Fibroblast of lung (primary cell): Measurements from ENCODE around the gene ZBTB26. TPM values are rescaled to one million over a fixed set of nuclear protein-coding genes. Genes with fewer than 3 reads are reported as not detected.

Experiments
- DNase-seq, 2 donors: peaks; one replicate each; pipeline versions ENCODE4 v3.0.0 to v3.0.0-alpha.2; 2010; ENCODE audit warnings: low read depth in 2 of 2
- H2AFZ ChIP-seq: 2 replicates; pipeline ENCODE4 v1.5.1; 2012; ENCODE audit warnings: low read length, control low read depth, inconsistent platforms
- H3K27ac ChIP-seq: 2 replicates; pipeline ENCODE4 v1.5.1; 2011; ENCODE audit warnings: low read length, control low read depth; ENCODE audit not compliant: insufficient read depth
- H3K27me3 ChIP-seq: 2 replicates; pipeline ENCODE4 v1.5.1; 2011; ENCODE audit warnings: mild to moderate bottlenecking, low read length; ENCODE audit not compliant: control insufficient read depth, insufficient read depth
- H3K36me3 ChIP-seq: 2 replicates; pipeline ENCODE4 v1.5.1; 2011; ENCODE audit warnings: low read length; ENCODE audit not compliant: control insufficient read depth, insufficient read depth
- H3K4me1 ChIP-seq: 2 replicates; pipeline ENCODE4 v1.5.1; 2011; ENCODE audit warnings: low read length; ENCODE audit not compliant: control insufficient read depth, insufficient read depth; ENCODE audit errors: extremely low read depth
- H3K4me2 ChIP-seq: 2 replicates; pipeline ENCODE4 v1.5.1; 2011; ENCODE audit warnings: low read length, control low read depth; ENCODE audit not compliant: insufficient read depth; ENCODE audit errors: extremely low read depth
- H3K4me3 ChIP-seq, 4 experiments: fragments of 200-600 bp in 1 of 4; sonication (generic) in 1 of 4; replicated peaks in 1 of 4; 2 replicates each; pipeline ENCODE4 v1.5.1; 2011 to 2016; ENCODE audit warnings: low read length in 4 of 4, low read depth in 3 of 4, mild to moderate bottlenecking in 3 of 4, control low read depth in 2 of 4, inconsistent platforms in 1 of 4, mixed read lengths in 1 of 4; ENCODE audit not compliant: insufficient read depth in 1 of 4; ENCODE audit errors: control extremely low read depth in 1 of 4
- H3K79me2 ChIP-seq: 2 replicates; pipeline ENCODE4 v1.5.1; 2012; ENCODE audit warnings: mild to moderate bottlenecking, low read length, inconsistent platforms; ENCODE audit not compliant: control insufficient read depth, insufficient read depth
- H3K9ac ChIP-seq: 2 replicates; pipeline ENCODE4 v1.5.1; 2011; ENCODE audit warnings: mild to moderate bottlenecking, low read length, control low read depth; ENCODE audit not compliant: insufficient read depth
- H3K9me3 ChIP-seq: 2 replicates; pipeline ENCODE4 v1.5.1; 2012; ENCODE audit warnings: low read depth, low read length; ENCODE audit not compliant: control insufficient read depth, insufficient read depth
- H4K20me1 ChIP-seq: 2 replicates; pipeline ENCODE4 v1.5.1; 2011; ENCODE audit warnings: low read length; ENCODE audit not compliant: control insufficient read depth, insufficient read depth; ENCODE audit errors: extremely low read depth
- EZH2 ChIP-seq: IDR thresholded peaks from 2 replicates; pipeline ENCODE4 v1.5.1; 2012; ENCODE audit warnings: low read length, control low read depth, mild to moderate bottlenecking; ENCODE audit errors: missing control alignments
- polyA plus RNA-seq, 2 donors: library from polyadenylated mRNA; depleted of rRNA in 1 of 2; stranded (reverse) in 1 of 2; unstranded in 1 of 2; fragments of >200 nt; gene quantifications; 2 replicates each; pipeline ENCODE4 v1.2.1, GENCODE V29; 2011 to 2012; ENCODE audit warnings: missing spikeins in 1 of 2
- total RNA-seq: library from RNA; depleted of rRNA; stranded (reverse); fragments of >200 nt; gene quantifications from 2 replicates; pipeline ENCODE4 v1.2.1, GENCODE V29; 2014
- TF ChIP-seq, protein P1 (sequence below), 2 donors: IDR thresholded peaks in 1 of 2; conservative IDR thresholded peaks in 1 of 2; 1 replicate in 1 of 2; 2 replicates in 1 of 2; pipeline ENCODE4 v1.5.1; 2011 to 2012; ENCODE audit warnings: low read length in 2 of 2, control low read depth in 1 of 2, inconsistent platforms in 1 of 2, low read depth in 1 of 2, mild to moderate bottlenecking in 1 of 2

Gene ZBTB26
- total and polyA plus RNA-seq, 2 donors (not counting 1 experiment from before 2014, with no cell fraction given) = 5.6 to 7.9 TPM

DNA sequence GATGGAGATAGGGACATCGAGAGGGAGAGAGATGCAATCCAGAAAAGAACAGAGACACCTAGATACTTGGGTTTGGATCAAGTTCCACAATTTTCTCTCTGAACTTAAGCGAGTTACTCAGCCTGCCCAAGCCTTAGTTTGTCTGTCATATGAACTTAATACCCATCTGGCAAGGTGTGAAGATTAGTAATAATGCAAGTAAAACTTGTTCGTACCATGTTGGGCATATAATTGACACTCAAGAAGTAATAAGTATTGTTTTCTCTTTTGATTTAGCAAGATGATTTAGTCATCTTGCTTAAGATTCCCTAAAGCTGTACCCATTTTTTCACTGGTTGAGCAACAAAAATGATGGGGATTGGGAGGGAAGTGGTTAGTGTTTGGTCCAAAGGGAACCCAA lies 17.0 kb upstream of the ZBTB26 start:
- peaks cover 3% of the 10 kb centered on the region for H4K20me1 ChIP-seq
- no peak overlapping the region for H3K4me3 ChIP-seq
- peaks cover 2% of the 10 kb centered on the region for H3K4me1 ChIP-seq
- H3K4me2 ChIP-seq = no peak overlapping the region
- H3K9ac ChIP-seq = no peak overlapping the region
- no peaks in the 10 kb centered on the region for H3K36me3 ChIP-seq
- no peaks in the 10 kb centered on the region for H3K9me3 ChIP-seq
- no peaks in the 10 kb centered on the region for H3K27me3 ChIP-seq
- DNase-seq = no peak
- H3K27ac ChIP-seq = no peak overlapping the region
- H3K79me2 ChIP-seq = peaks cover 70% of the 10 kb centered on the region
- TF ChIP-seq, protein P1, sequence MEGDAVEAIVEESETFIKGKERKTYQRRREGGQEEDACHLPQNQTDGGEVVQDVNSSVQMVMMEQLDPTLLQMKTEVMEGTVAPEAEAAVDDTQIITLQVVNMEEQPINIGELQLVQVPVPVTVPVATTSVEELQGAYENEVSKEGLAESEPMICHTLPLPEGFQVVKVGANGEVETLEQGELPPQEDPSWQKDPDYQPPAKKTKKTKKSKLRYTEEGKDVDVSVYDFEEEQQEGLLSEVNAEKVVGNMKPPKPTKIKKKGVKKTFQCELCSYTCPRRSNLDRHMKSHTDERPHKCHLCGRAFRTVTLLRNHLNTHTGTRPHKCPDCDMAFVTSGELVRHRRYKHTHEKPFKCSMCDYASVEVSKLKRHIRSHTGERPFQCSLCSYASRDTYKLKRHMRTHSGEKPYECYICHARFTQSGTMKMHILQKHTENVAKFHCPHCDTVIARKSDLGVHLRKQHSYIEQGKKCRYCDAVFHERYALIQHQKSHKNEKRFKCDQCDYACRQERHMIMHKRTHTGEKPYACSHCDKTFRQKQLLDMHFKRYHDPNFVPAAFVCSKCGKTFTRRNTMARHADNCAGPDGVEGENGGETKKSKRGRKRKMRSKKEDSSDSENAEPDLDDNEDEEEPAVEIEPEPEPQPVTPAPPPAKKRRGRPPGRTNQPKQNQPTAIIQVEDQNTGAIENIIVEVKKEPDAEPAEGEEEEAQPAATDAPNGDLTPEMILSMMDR (conservative IDR thresholded peaks at IDR 0.05 in 1 of 2, IDR thresholded peaks at IDR 0.05 in 1 of 2; ENCODE audit: low read depth in 1 of 2, low read length in 2 of 2) = no peak
- no peak for TF ChIP-seq EZH2
- H2AFZ ChIP-seq = no peak overlapping the region

DNA sequence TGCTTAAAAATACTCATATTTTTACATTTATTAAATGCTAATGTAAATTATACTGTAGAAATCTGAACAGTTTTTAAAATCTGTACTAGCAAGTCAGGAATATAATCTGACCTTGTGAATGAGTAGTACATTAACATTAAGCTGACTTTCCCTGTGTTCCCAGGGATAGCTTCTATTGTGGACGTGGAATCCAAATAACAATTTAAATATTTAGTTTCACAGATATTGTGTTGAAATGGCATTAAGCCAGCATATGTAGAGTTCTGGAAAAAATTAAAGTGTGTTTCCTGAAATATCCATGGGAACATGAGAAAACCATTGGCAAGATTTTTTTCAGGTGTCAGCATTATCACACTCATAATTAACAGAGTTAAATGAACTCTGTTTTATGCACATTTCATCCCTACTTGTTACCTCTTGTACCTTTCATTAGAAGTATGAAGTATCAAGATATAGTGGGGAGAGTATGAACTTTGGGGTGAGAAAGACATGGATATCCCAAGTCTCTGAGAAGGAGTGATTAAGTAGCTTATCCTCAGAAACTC lies 15.2 kb upstream of the ZBTB26 start:
- Histone ChIP-seq H3K9me3 (no peaks in the 10 kb centered on the region), H3K9ac (no peak overlapping the region), H3K4me2 (no peak overlapping the region), H3K4me3 (no peak overlapping the region), H3K27me3 (no peaks in the 10 kb centered on the region), H3K27ac (no peak overlapping the region), H3K79me2 (peaks cover 81% of the 10 kb centered on the region), H2AFZ (no peak overlapping the region), H3K36me3 (no peaks in the 10 kb centered on the region), H4K20me1 (peaks cover 3% of the 10 kb centered on the region), H3K4me1 (peaks cover 2% of the 10 kb centered on the region)
- DNase-seq = no peak
- TF ChIP-seq, protein P1 (conservative IDR thresholded peaks at IDR 0.05 in 1 of 2, IDR thresholded peaks at IDR 0.05 in 1 of 2; ENCODE audit: low read depth in 1 of 2, low read length in 2 of 2) = no peak
- TF ChIP-seq EZH2 = no peak

DNA sequence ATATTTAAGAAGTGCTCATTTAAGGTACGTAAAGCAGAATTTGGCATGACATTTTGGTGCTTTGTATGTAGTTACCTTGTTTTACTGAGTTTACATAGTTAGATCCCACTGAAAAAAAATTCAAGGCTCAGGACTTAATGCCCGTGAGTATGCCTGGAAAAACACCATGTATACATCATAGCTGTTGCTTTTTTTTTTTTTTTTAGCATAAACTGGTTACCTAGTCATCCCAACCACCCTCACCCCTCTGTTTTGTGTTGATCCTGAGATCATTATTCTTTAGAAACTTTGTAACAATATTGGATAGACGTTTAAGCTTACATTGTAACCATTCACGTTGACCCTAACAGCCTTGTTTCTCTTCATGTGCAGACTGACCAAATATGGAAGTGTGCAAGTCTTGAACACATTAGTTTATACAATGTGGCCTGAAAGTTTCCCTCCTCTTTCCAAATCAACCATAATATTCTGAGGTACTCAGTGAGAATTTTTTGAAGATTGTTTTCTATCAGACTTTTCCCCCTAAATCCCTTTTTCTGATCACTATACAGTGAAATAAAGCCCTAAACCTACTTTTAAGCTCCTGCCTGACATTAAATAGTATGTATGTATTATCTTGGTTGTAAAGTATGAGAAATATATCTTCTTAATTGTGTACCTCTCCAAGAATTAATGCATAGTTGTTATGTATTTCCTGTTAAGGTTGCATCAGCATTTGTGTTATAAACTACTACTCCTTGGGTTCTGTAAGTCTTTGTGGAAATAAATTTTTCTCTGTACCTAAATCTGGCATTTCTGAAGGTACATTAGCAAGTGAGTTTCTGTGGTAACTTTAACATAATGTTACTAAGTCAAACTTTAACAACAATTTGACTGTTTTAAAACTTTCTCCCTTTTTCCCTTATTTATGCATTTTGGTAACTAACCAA lies 13.9 kb upstream of the ZBTB26 start:
- H3K27ac ChIP-seq = no peak overlapping the region
- H3K9ac ChIP-seq = no peak overlapping the region
- H3K4me2 ChIP-seq = peak overlapping the region; percentile 50
- peaks cover 3% of the 10 kb centered on the region for H4K20me1 ChIP-seq
- no peaks in the 10 kb centered on the region for H3K36me3 ChIP-seq
- no peaks in the 10 kb centered on the region for H3K9me3 ChIP-seq
- DNase-seq = peak in 1 of 2 donors; percentile 59
- TF ChIP-seq, protein P1 (conservative IDR thresholded peaks at IDR 0.05 in 1 of 2, IDR thresholded peaks at IDR 0.05 in 1 of 2; ENCODE audit: low read depth in 1 of 2, low read length in 2 of 2) = no peak
- no peak for TF ChIP-seq EZH2
- peaks cover 2% of the 10 kb centered on the region for H3K4me1 ChIP-seq
- H3K4me3 ChIP-seq = no peak overlapping the region
- H2AFZ ChIP-seq = no peak overlapping the region
- H3K79me2 ChIP-seq = peaks cover 80% of the 10 kb centered on the region
- H3K27me3 ChIP-seq = no peaks in the 10 kb centered on the region
